IMR-90 (cell line): ENCODE results near the gene PGR. TPM values are rescaled to one million over a fixed set of nuclear protein-coding genes. Genes with fewer than 3 reads are reported as not detected.

ENCODE experiments used
- ATAC-seq: fragments of 200-7000 bp; cut with Tn5 transposase; 2 replicates; pipeline ENCODE4 v1.9.1; 2020; ENCODE audit warnings: low read depth, mild to moderate bottlenecking, moderate library complexity
- BruUV-seq: library from RNA; stranded (reverse); fragments of 400-500 nt; replicated peaks from 2 replicates; lab custom pipeline; 2021; lab: Mats Ljungman, UMichigan
- CTCF ChIA-PET: fragments of 300-600 bp; formaldehyde crosslinking; extraction: SDS; loops from one replicate; lab custom pipeline; 2021; ENCODE audit warnings: antibody characterized with exemption; lab: Yijun Ruan, JAX
- POLR2A ChIA-PET: fragments of 300-600 bp; sonication (Branson Sonifier 250); formaldehyde crosslinking; loops from one replicate; lab custom pipeline; 2022; ENCODE audit warnings: antibody characterized with exemption; ENCODE audit not compliant: unreplicated experiment; lab: Charles Lee
- DNase-seq: peaks from one replicate; pipeline ENCODE4 v3.0.0; 2013
- H2AFZ ChIP-seq: replicated peaks from 2 replicates; pipeline ENCODE3; 2013; ENCODE audit warnings: low read length, mild to moderate bottlenecking; ENCODE audit not compliant: poor library complexity
- H2AK5ac ChIP-seq: 2 replicates; pipeline ENCODE4 v1.6.1; 2013; ENCODE audit warnings: low read depth, low read length, inconsistent platforms
- H2AK9ac ChIP-seq: replicated peaks from 2 replicates; pipeline ENCODE3; 2013; ENCODE audit warnings: mild to moderate bottlenecking, low read depth, low read length, moderate library complexity; ENCODE audit not compliant: poor library complexity
- H2BK120ac ChIP-seq: 2 replicates; pipeline ENCODE4 v1.6.1; 2013; ENCODE audit warnings: low read depth, low read length, inconsistent platforms
- H2BK15ac ChIP-seq: 3 replicates; pipeline ENCODE4 v1.6.1; 2013; ENCODE audit warnings: low read depth, low read length, inconsistent platforms
- H2BK20ac ChIP-seq: 2 replicates; pipeline ENCODE4 v1.6.1; 2013; ENCODE audit warnings: low read depth, mild to moderate bottlenecking, inconsistent platforms, low read length, moderate library complexity
- H2BK5ac ChIP-seq: 2 replicates; pipeline ENCODE4 v1.6.1; 2013; ENCODE audit warnings: mild to moderate bottlenecking, low read depth, low read length, inconsistent platforms; ENCODE audit not compliant: poor library complexity, severe bottlenecking
- H3K14ac ChIP-seq: replicated peaks from 2 replicates; pipeline ENCODE4 v1.6.1; 2013; ENCODE audit warnings: low read depth, low read length, inconsistent platforms
- H3K18ac ChIP-seq: 2 replicates; pipeline ENCODE4 v1.6.1; 2013; ENCODE audit warnings: low read depth, low read length, control low read depth
- H3K23ac ChIP-seq: 2 replicates; pipeline ENCODE4 v1.6.1; 2013; ENCODE audit warnings: low read depth, low read length, inconsistent platforms
- H3K27ac ChIP-seq: 2 replicates; pipeline ENCODE4 v1.5.1; 2013; ENCODE audit warnings: mild to moderate bottlenecking, control low read depth, low read length; ENCODE audit not compliant: insufficient read depth
- H3K27me3 ChIP-seq: 2 replicates; pipeline ENCODE4 v1.6.1; 2013; ENCODE audit warnings: low read length; ENCODE audit not compliant: control insufficient read depth, insufficient read depth
- H3K36me3 ChIP-seq: 2 replicates; pipeline ENCODE4 v1.6.1; 2013; ENCODE audit warnings: low read length, mixed read lengths; ENCODE audit not compliant: control insufficient read depth, insufficient read depth
- H3K4ac ChIP-seq: 2 replicates; pipeline ENCODE4 v1.6.1; 2013; ENCODE audit warnings: low read depth, low read length, inconsistent platforms
- H3K4me1 ChIP-seq: 2 replicates; pipeline ENCODE4 v1.6.1; 2013; ENCODE audit warnings: low read length, mixed read lengths; ENCODE audit not compliant: control insufficient read depth, insufficient read depth
- H3K4me2 ChIP-seq: 2 replicates; pipeline ENCODE4 v1.6.1; 2013; ENCODE audit warnings: low read depth, mild to moderate bottlenecking, control low read depth, low read length, moderate library complexity
- H3K4me3 ChIP-seq: 2 replicates; pipeline ENCODE4 v1.5.1; 2013; ENCODE audit warnings: low read depth, mild to moderate bottlenecking, control low read depth, low read length, moderate library complexity; ENCODE audit not compliant: insufficient read depth
- H3K56ac ChIP-seq: 2 replicates; pipeline ENCODE4 v1.6.1; 2013; ENCODE audit warnings: low read length, inconsistent platforms; ENCODE audit not compliant: insufficient read depth; ENCODE audit errors: extremely low read depth
- H3K79me1 ChIP-seq, 2 experiments: 2 replicates each; pipeline ENCODE4 v1.6.1; 2013; ENCODE audit warnings: low read length in 2 of 2, inconsistent platforms in 1 of 2, low read depth in 1 of 2
- H3K9ac ChIP-seq: 2 replicates; pipeline ENCODE4 v1.6.1; 2013; ENCODE audit warnings: low read depth, low read length, control low read depth
- H3K9me1 ChIP-seq: 2 replicates; pipeline ENCODE4 v1.6.1; 2013; ENCODE audit warnings: low read length, inconsistent platforms; ENCODE audit not compliant: insufficient read depth
- H3K9me3 ChIP-seq: 2 replicates; pipeline ENCODE4 v1.6.1; 2013; ENCODE audit warnings: low read length; ENCODE audit not compliant: control insufficient read depth, insufficient read depth
- H4K20me1 ChIP-seq: 2 replicates; pipeline ENCODE4 v1.6.1; 2013; ENCODE audit warnings: low read length, inconsistent platforms; ENCODE audit not compliant: insufficient read depth
- H4K5ac ChIP-seq: 2 replicates; pipeline ENCODE4 v1.6.1; 2013; ENCODE audit warnings: mild to moderate bottlenecking, low read depth, low read length, control low read depth
- H4K8ac ChIP-seq, 2 experiments: 2 replicates each; pipeline ENCODE4 v1.6.1; 2013; ENCODE audit warnings: low read depth in 2 of 2, low read length in 2 of 2, control low read depth in 1 of 2, inconsistent platforms in 1 of 2
- H4K91ac ChIP-seq: 2 replicates; pipeline ENCODE4 v1.6.1; 2013; ENCODE audit warnings: low read depth, low read length, inconsistent platforms; ENCODE audit not compliant: insufficient read depth
- BHLHE40 ChIP-seq: fragments of 150-350 bp; IDR thresholded peaks from 2 replicates; pipeline ENCODE4 v1.6.1; 2016; ENCODE audit warnings: mild to moderate bottlenecking, low read depth, low read length
- CEBPB ChIP-seq: IDR thresholded peaks from 2 replicates; pipeline ENCODE4 v1.6.1; 2012; ENCODE audit warnings: low read depth, low read length, improper control_type of control experiment
- CHD1 ChIP-seq: IDR thresholded peaks from 2 replicates; pipeline ENCODE4 v1.6.1; 2012; ENCODE audit warnings: low read depth, low read length, improper control_type of control experiment
- FOS ChIP-seq: fragments of 150-350 bp; IDR thresholded peaks from 2 replicates; pipeline ENCODE4 v1.6.1; 2016; ENCODE audit warnings: low read depth, low read length
- MAFK ChIP-seq: IDR thresholded peaks from 2 replicates; pipeline ENCODE4 v1.6.1; 2012; ENCODE audit warnings: low read depth, low read length, improper control_type of control experiment
- MAZ ChIP-seq: IDR thresholded peaks from 2 replicates; pipeline ENCODE4 v1.6.1; 2012; ENCODE audit warnings: low read depth, mild to moderate bottlenecking, low read length, improper control_type of control experiment, moderate library complexity, borderline replicate concordance
- MXI1 ChIP-seq: IDR thresholded peaks from 2 replicates; pipeline ENCODE4 v1.6.1; 2012; ENCODE audit warnings: low read depth, mild to moderate bottlenecking, low read length, moderate library complexity, borderline replicate concordance
- NFE2L2 ChIP-seq: fragments of 150-350 bp; IDR thresholded peaks from 2 replicates; pipeline ENCODE4 v1.6.1; 2016; ENCODE audit warnings: low read depth, mild to moderate bottlenecking, low read length
- POLR2A ChIP-seq: IDR thresholded peaks from 2 replicates; pipeline ENCODE4 v1.6.1; 2012; ENCODE audit warnings: mild to moderate bottlenecking, low read depth, low read length
- RAD21 ChIP-seq: IDR thresholded peaks from 2 replicates; pipeline ENCODE4 v1.6.1; 2012; ENCODE audit warnings: low read length, improper control_type of control experiment
- RCOR1 ChIP-seq: IDR thresholded peaks from 2 replicates; pipeline ENCODE4 v1.6.1; 2012; ENCODE audit warnings: mild to moderate bottlenecking, low read length, improper control_type of control experiment; ENCODE audit not compliant: insufficient replicate concordance
- RFX5 ChIP-seq: IDR thresholded peaks from 2 replicates; pipeline ENCODE4 v1.8.0; 2012; ENCODE audit warnings: low read depth, mild to moderate bottlenecking, low read length, moderate library complexity
- SMC3 ChIP-seq: fragments of 150-350 bp; IDR thresholded peaks from 2 replicates; pipeline ENCODE4 v1.6.1; 2016; ENCODE audit warnings: low read depth, mild to moderate bottlenecking, antibody characterized with exemption, low read length, moderate library complexity
- WGBS, 2 experiments: methylation state at CpG; one replicate each; pipeline versions ENCODE4 v1.1.5 to v1.1.7; 2013; ENCODE audit warnings: missing lambda C conversion rate in 2 of 2; ENCODE audit not compliant: insufficient read length in 1 of 2; ENCODE audit errors: extremely low coverage in 2 of 2; 5-methylcytosine and 5-hydroxymethylcytosine counted together
- dilution Hi-C: fragments of 300-500 bp; cut with HindIII; formaldehyde crosslinking; loops from one replicate; pipeline ENCODE4 v1.14.3; 2018; ENCODE audit warnings: low sequenced_read_pairs; ENCODE audit not compliant: unreplicated experiment
- in situ Hi-C: fragments of 300-500 bp; cut with MboI; formaldehyde crosslinking; loops from 3 replicates; pipeline ENCODE4 v1.14.3; 2019; ENCODE audit warnings: low sequenced_read_pairs, inconsistent platforms, mixed read lengths
- intact Hi-C: fragments of 100-400 bp; cut with micrococcal nuclease; formaldehyde crosslinking; loops from 2 replicates; pipeline ENCODE4 v1.10.0; 2022
- polyA plus RNA-seq, 3 experiments: library from polyadenylated mRNA; depleted of rRNA; stranded (reverse); fragments of >200 nt; gene quantifications; 2 replicates each; pipeline ENCODE4 v1.2.3, GENCODE V29; 2012; ENCODE audit warnings: low replicate concordance in 1 of 3
- total RNA-seq: library from RNA; depleted of rRNA; stranded (reverse); fragments of >200 nt; gene quantifications from 2 replicates; pipeline ENCODE4 v1.2.3, GENCODE V29; 2012
- TF ChIP-seq, protein P1 (sequence below): conservative IDR thresholded peaks from 2 replicates; pipeline ENCODE4 v1.5.1; 2012; ENCODE audit warnings: mild to moderate bottlenecking, low read depth, low read length, improper control_type of control experiment
- TF ChIP-seq, protein P2 (sequence below): fragments of 150-350 bp; IDR thresholded peaks from 2 replicates; pipeline ENCODE4 v1.6.1; 2016; ENCODE audit warnings: low read depth, mild to moderate bottlenecking, low read length, moderate library complexity, borderline replicate concordance
- TF ChIP-seq, protein P3 (sequence below): fragments of 150-350 bp; IDR thresholded peaks from 2 replicates; pipeline ENCODE4 v1.6.1; 2017; ENCODE audit warnings: mild to moderate bottlenecking, antibody characterized with exemption, low read length, low read depth

PGR gene
- total and polyA plus RNA-seq, 2 of the 4 experiments (the other 2 are of a cell fraction): under 0.01 TPM; not detected in 1

DNA sequence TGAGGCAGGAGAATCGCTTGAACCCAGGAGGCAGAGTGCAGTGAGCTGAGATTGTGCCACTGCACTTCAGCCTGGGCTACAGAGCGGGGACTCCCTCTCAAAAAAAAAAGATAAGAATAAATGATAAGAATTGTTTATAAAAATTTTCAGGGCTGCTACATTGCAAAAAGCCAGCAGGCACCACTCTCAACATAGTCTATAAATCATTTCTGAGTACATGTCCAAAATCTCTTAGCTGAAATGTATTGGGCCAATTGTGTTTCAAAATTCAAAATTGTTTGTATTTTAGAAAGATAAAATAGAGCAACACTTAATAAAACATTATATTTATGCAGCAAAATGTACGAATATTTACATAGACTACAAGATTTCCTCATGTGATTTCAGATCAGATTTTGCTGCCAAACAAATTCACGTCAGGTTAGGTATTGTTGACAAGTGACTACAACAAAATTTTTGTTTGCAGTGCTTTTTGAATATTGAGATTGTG, 13.9 kb downstream of the PGR start:
- Histone ChIP-seq H2AFZ (no peak overlapping the region), H3K23ac (no peak overlapping the region), H3K18ac (no peak overlapping the region), H3K9me1 (no peaks in the 10 kb centered on the region), H2BK120ac (no peak overlapping the region), H2AK5ac (no peak overlapping the region), H3K79me1 (no peaks in the 10 kb centered on the region), H3K56ac (no peak overlapping the region), H4K5ac (no peak overlapping the region), H3K4me2 (no peak overlapping the region), H3K27ac (no peak overlapping the region), H3K4ac (no peak overlapping the region), H2AK9ac (no peak overlapping the region), H3K9ac (no peak overlapping the region), H2BK5ac (no peak overlapping the region), H4K20me1 (no peaks in the 10 kb centered on the region), H3K4me1 (no peaks in the 10 kb centered on the region), H3K4me3 (no peak overlapping the region), H3K36me3 (no peaks in the 10 kb centered on the region), H4K91ac (no peak overlapping the region), H4K8ac (no peak overlapping the region), H3K14ac (no peak overlapping the region), H2BK20ac (no peak overlapping the region), H3K9me3 (no peaks in the 10 kb centered on the region), H2BK15ac (no peak overlapping the region), H3K27me3 (no peaks in the 10 kb centered on the region)
- WGBS, 2 experiments: no CpG with 5 or more reads among the region's 4 CpGs
- in situ Hi-C loops (no loop called here), intact Hi-C loops (no loop called here), dilution Hi-C loops (no loop called here)
- ChIA-PET CTCF (no interaction called here), POLR2A (interaction anchor here (0.5 kb wide), 1 partner anchor 89 kb away, joined by 5 read pairs; no protein-coding TSS in a partner anchor)
- ATAC-seq (no peak), DNase-seq (no peak)
- TF ChIP-seq, protein P1, sequence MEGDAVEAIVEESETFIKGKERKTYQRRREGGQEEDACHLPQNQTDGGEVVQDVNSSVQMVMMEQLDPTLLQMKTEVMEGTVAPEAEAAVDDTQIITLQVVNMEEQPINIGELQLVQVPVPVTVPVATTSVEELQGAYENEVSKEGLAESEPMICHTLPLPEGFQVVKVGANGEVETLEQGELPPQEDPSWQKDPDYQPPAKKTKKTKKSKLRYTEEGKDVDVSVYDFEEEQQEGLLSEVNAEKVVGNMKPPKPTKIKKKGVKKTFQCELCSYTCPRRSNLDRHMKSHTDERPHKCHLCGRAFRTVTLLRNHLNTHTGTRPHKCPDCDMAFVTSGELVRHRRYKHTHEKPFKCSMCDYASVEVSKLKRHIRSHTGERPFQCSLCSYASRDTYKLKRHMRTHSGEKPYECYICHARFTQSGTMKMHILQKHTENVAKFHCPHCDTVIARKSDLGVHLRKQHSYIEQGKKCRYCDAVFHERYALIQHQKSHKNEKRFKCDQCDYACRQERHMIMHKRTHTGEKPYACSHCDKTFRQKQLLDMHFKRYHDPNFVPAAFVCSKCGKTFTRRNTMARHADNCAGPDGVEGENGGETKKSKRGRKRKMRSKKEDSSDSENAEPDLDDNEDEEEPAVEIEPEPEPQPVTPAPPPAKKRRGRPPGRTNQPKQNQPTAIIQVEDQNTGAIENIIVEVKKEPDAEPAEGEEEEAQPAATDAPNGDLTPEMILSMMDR: no peak
- no peak for TF ChIP-seq CHD1
- no peak for TF ChIP-seq MAZ
- TF ChIP-seq RAD21: no peak
- TF ChIP-seq MAFK: no peak
- TF ChIP-seq POLR2A: no peak
- TF ChIP-seq FOS: no peak
- no peak for TF ChIP-seq RFX5
- no peak for TF ChIP-seq CEBPB
- no peak for TF ChIP-seq MXI1
- TF ChIP-seq, protein P2, sequence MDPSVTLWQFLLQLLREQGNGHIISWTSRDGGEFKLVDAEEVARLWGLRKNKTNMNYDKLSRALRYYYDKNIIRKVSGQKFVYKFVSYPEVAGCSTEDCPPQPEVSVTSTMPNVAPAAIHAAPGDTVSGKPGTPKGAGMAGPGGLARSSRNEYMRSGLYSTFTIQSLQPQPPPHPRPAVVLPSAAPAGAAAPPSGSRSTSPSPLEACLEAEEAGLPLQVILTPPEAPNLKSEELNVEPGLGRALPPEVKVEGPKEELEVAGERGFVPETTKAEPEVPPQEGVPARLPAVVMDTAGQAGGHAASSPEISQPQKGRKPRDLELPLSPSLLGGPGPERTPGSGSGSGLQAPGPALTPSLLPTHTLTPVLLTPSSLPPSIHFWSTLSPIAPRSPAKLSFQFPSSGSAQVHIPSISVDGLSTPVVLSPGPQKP: no peak
- TF ChIP-seq RCOR1: no peak
- no peak for TF ChIP-seq NFE2L2
- TF ChIP-seq, protein P3, sequence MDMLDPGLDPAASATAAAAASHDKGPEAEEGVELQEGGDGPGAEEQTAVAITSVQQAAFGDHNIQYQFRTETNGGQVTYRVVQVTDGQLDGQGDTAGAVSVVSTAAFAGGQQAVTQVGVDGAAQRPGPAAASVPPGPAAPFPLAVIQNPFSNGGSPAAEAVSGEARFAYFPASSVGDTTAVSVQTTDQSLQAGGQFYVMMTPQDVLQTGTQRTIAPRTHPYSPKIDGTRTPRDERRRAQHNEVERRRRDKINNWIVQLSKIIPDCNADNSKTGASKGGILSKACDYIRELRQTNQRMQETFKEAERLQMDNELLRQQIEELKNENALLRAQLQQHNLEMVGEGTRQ: no peak
- TF ChIP-seq BHLHE40: no peak
- TF ChIP-seq SMC3: no peak
- BruUV-seq: no TSS peak
